Measurements from ENCODE around the gene GSX2. TPM values are rescaled to one million over a fixed set of nuclear protein-coding genes. Genes with fewer than 3 reads are reported as not detected.
A peak's percentile ranks its signal among the peaks of the same experiment; 100 is the strongest.

Gene GSX2
- total and polyA plus RNA-seq, 2 donors (not counting 1 experiment from before 2014, with no cell fraction given) = 0.05 to 0.33 TPM

GRCh38 chr4:54091637-54092404, 8.1 kb upstream of the GSX2 start:
- Histone ChIP-seq H3K4me2 (ENCODE audit: extremely low read depth, insufficient read depth, low read length) (peak overlapping the region; percentile 100), H3K4me3 (replicated peaks in 1 of 4; ENCODE audit: control extremely low read depth in 1 of 4, insufficient read depth in 1 of 4, low read depth in 3 of 4, low read length in 4 of 4) (peak overlapping the region; percentile 57 to 74 (median 69)), H3K36me3 (ENCODE audit: control insufficient read depth, insufficient read depth, low read length) (no peaks in the 10 kb centered on the region), H3K9ac (ENCODE audit: insufficient read depth, low read length) (peak overlapping the region; percentile 48), H3K9me3 (ENCODE audit: control insufficient read depth, insufficient read depth, low read depth, low read length) (no peaks in the 10 kb centered on the region), H3K79me2 (ENCODE audit: control insufficient read depth, insufficient read depth, low read length) (no peaks in the 10 kb centered on the region), H4K20me1 (ENCODE audit: control insufficient read depth, extremely low read depth, insufficient read depth, low read length) (no peaks in the 10 kb centered on the region), H3K27ac (ENCODE audit: insufficient read depth, low read length) (no peak overlapping the region), H3K27me3 (ENCODE audit: control insufficient read depth, insufficient read depth, low read length) (peaks cover 2% of the 10 kb centered on the region), H2AFZ (ENCODE audit: low read length) (peak overlapping the region; percentile 72), H3K4me1 (ENCODE audit: control insufficient read depth, extremely low read depth, insufficient read depth, low read length) (peaks cover 6% of the 10 kb centered on the region)
- peak; percentile 62 to 75 for DNase-seq (ENCODE audit: low read depth in 2 of 2)
- no peak for TF ChIP-seq EZH2 (IDR thresholded peaks at IDR 0.05; ENCODE audit: low read length, missing control alignments)
- no peak for TF ChIP-seq CTCF (conservative IDR thresholded peaks at IDR 0.05 in 1 of 2, IDR thresholded peaks at IDR 0.05 in 1 of 2; ENCODE audit: low read depth in 1 of 2, low read length in 2 of 2)

DNA sequence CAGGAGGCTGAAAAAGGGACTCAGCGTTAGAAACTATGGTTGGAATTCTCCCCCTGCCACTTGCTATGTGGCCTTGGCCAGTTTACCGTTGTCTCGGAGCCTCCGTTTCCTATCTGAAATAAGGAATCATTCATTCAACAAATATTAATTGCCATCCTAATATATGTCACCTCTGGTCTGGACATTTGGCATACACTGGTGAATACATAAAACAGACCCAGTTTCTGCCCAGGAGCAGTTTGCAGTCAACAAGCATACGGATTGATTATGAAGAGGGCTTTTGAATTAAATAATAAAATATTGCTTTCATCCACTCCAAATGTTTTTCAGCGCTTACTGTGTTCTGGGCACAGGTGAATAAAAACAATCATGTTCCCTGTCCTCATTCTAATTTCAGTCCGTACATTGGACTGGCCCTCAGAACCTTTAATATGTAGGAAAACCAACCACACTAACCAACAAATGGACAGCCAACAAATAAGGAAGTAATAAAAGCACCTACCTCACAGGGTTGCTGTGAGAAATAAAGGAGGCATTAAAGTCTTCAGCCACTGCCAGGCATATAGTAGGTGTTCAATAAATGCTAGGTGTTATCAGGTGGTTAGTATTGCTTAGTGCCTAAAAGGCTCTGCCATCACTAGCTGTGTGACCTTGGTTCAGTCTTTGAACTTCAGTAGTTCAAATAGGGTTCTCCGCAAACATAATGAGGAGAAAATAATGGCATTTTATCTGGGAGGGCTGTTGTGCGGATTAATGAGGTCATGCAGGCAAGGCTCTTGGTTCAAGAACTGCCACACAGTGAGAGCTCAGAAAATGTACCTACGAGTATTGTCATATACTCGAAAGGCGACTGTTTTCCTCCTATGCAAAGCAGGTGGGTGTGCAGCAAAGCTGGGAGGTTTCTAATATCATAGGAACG, 7.3 kb upstream of the GSX2 start:
- TF ChIP-seq EZH2 (IDR thresholded peaks at IDR 0.05; ENCODE audit: low read length, missing control alignments) (no peak), CTCF (conservative IDR thresholded peaks at IDR 0.05 in 1 of 2, IDR thresholded peaks at IDR 0.05 in 1 of 2; ENCODE audit: low read depth in 1 of 2, low read length in 2 of 2) (no peak)
- Histone ChIP-seq H2AFZ (ENCODE audit: low read length) (no peak overlapping the region), H3K9ac (ENCODE audit: insufficient read depth, low read length) (no peak overlapping the region)

More for the DNA sequence above, 7.3 kb upstream of the GSX2 start:
- Histone ChIP-seq H3K27me3 (ENCODE audit: control insufficient read depth, insufficient read depth, low read length) (peaks cover 3% of the 10 kb centered on the region), H3K27ac (ENCODE audit: insufficient read depth, low read length) (no peak overlapping the region), H3K36me3 (ENCODE audit: control insufficient read depth, insufficient read depth, low read length) (no peaks in the 10 kb centered on the region), H4K20me1 (ENCODE audit: control insufficient read depth, extremely low read depth, insufficient read depth, low read length) (no peaks in the 10 kb centered on the region), H3K4me2 (ENCODE audit: extremely low read depth, insufficient read depth, low read length) (peak overlapping the region; percentile 100), H3K4me1 (ENCODE audit: control insufficient read depth, extremely low read depth, insufficient read depth, low read length) (peaks cover 6% of the 10 kb centered on the region), H3K9me3 (ENCODE audit: control insufficient read depth, insufficient read depth, low read depth, low read length) (no peaks in the 10 kb centered on the region), H3K4me3 (replicated peaks in 1 of 4; ENCODE audit: control extremely low read depth in 1 of 4, insufficient read depth in 1 of 4, low read depth in 3 of 4, low read length in 4 of 4) (peak overlapping the region; percentile 57 to 74 (median 69)), H3K79me2 (ENCODE audit: control insufficient read depth, insufficient read depth, low read length) (no peaks in the 10 kb centered on the region)
- DNase-seq (ENCODE audit: low read depth in 2 of 2) = no peak

Measured in fibroblast of lung (primary cell).